Stomach smooth muscle (tissue), 2 donors: ENCODE data around the gene LRRC70.
"Not testable (repeated sequence)": the region's sequence is repeated elsewhere in the genome, so short reads cannot be mapped to it uniquely, and the experiment has no call there.

Experiments used
- H3K27ac ChIP-seq: one replicate; pipeline ENCODE4 v1.7.0; 2013; ENCODE audit warnings: mild to moderate bottlenecking, low read length, inconsistent platforms
- H3K27me3 ChIP-seq, 2 donors: one replicate each; pipeline ENCODE4 v1.7.0; 2013; ENCODE audit warnings: low read length in 2 of 2; ENCODE audit not compliant: insufficient read depth in 2 of 2, control insufficient read depth in 1 of 2
- H3K36me3 ChIP-seq, 2 donors: one replicate each; pipeline ENCODE4 v1.7.0; 2013; ENCODE audit warnings: low read length in 2 of 2; ENCODE audit not compliant: control insufficient read depth in 2 of 2, insufficient read depth in 2 of 2
- H3K4me1 ChIP-seq: one replicate; pipeline ENCODE4 v1.7.0; 2013; ENCODE audit warnings: low read length; ENCODE audit not compliant: control insufficient read depth, insufficient read depth
- H3K4me3 ChIP-seq, 2 donors: one replicate each; pipeline ENCODE4 v1.7.0; 2013; ENCODE audit warnings: low read length in 2 of 2
- H3K9ac ChIP-seq, 2 donors: one replicate each; pipeline ENCODE4 v1.7.0; 2013; ENCODE audit warnings: low read length in 2 of 2, mild to moderate bottlenecking in 1 of 2
- H3K9me3 ChIP-seq, 2 donors: one replicate each; pipeline ENCODE4 v1.7.0; 2013; ENCODE audit warnings: low read length in 2 of 2; ENCODE audit not compliant: control insufficient read depth in 2 of 2
- donor health status: healthy.
- donor health status: Pancreatic carcinoma.

LRRC70 gene

DNA sequence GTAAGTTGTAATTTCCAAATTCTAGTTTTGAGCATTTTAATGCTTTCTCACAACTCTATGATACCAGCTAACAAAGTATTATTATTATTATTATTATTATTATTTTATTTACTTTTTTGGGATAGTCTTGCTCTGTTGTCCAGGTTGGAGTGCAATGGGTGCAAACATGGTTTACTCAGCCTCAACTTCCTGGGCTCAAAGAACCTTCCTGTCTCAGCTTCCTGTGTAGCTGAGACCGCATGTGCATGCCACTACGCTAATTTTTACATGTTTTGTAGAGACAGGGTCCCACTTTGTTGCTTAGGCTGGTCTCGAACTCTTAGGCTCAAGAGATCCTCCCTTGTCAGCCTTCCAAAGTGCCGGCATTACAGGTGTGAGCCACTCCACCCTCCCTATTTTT is 27.0 kb downstream of the LRRC70 start:
- Histone ChIP-seq H3K27me3 (no peaks in the 10 kb centered on the region), H3K4me1 (no peaks in the 10 kb centered on the region)

GRCh38 chr5:62606878-62607277 is 28.3 kb downstream of the LRRC70 start:
- Histone ChIP-seq H3K9ac (no peak overlapping the region), H3K4me3 (no peak overlapping the region), H3K4me1 (no peaks in the 10 kb centered on the region), H3K36me3 (peaks cover 0 to 8% of the 10 kb centered on the region in 2 donors), H3K27me3 (no peaks in the 10 kb centered on the region), H3K27ac (no peak overlapping the region), H3K9me3 (no peaks in the 10 kb centered on the region)

More for the DNA sequence above, 27.0 kb downstream of the LRRC70 start:
- H3K27ac ChIP-seq: no peak overlapping the region
- no peaks in the 10 kb centered on the region for H3K9me3 ChIP-seq
- no peak overlapping the region for H3K4me3 ChIP-seq
- no peak overlapping the region for H3K9ac ChIP-seq
- H3K36me3 ChIP-seq: peaks cover 0 to 8% of the 10 kb centered on the region in 2 donors

DNA sequence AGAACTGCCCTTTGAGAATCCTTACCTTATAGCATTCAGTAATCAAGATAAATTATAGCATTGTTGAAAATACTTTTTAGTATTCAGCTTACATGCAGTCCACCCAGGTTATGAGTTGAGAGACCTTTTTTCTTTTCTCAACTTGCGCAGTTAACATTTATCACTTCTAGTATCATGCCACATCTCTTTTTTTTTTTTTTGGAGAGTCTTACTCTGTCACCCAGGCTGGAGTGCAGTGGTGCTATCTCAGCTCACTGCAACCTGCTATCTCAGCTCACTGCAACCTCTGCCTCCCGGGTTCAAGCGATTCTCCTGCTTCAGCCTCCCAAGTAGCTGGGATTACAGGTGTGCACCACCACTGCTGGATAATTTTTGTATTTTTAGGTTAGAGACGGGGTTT is 29.0 kb downstream of the LRRC70 start:
- Histone ChIP-seq H3K4me1 (no peaks in the 10 kb centered on the region), H3K9ac (no peak overlapping the region), H3K27me3 (no peaks in the 10 kb centered on the region), H3K27ac (no peak overlapping the region), H3K9me3 (no peaks in the 10 kb centered on the region), H3K4me3 (no peak overlapping the region), H3K36me3 (peaks cover 0 to 8% of the 10 kb centered on the region in 2 donors)

- Histone ChIP-seq H3K36me3 (peaks cover 0 to 4% of the 10 kb centered on the region in 2 donors), H3K9ac (no peak overlapping the region), H3K4me3 (no peak overlapping the region), H3K9me3 (no peaks in the 10 kb centered on the region), H3K27me3 (no peaks in the 10 kb centered on the region), H3K27ac (no peak overlapping the region), H3K4me1 (no peaks in the 10 kb centered on the region)
Observed at GRCh38 chr5:62608529-62609511, 30.2 kb downstream of the LRRC70 start.

- peaks cover 0 to 4% of the 10 kb centered on the region in 2 donors for H3K36me3 ChIP-seq
- no peaks in the 10 kb centered on the region for H3K27me3 ChIP-seq
- H3K4me1 ChIP-seq: no peaks in the 10 kb centered on the region
- peaks cover 0 to 3% of the 10 kb centered on the region in 2 donors for H3K9me3 ChIP-seq
- H3K4me3 ChIP-seq: no peak overlapping the region
- no peak overlapping the region for H3K27ac ChIP-seq
- H3K9ac ChIP-seq: no peak overlapping the region
Observed at GRCh38 chr5:62614355-62614754, 35.7 kb downstream of the LRRC70 start.

DNA sequence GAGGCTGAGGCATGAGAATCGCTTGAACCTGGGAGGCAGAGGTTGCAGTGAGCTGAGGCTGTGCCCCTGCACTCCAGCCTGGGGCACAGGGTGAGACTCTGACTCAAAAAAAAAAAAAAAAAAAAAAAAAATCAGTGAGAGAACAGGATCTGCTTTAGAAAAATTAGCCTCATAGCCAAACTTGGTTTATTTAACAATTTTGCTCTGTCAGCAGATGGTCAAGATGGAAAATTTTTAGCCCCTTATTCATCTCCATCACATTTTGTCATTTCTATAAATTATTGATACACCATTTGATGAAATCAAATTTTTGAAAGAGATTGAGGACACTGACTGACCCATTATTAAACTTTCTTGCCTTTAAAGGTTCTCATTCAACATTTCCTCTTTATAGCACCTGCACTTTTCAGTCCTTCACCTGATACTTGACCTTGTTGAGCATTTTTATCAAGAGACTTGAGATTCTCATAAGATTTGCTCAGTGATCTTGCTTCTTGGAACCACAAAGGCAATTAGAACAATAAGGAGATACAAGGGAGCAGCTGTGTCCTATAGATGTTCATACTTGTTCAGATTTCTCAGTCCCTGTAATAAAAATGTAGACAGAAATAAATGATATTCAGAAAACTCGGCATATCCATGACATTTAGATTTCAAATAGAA is 38.1 kb downstream of the LRRC70 start:
- no peaks in the 10 kb centered on the region for H3K4me1 ChIP-seq
- no peak overlapping the region for H3K4me3 ChIP-seq
- no peaks in the 10 kb centered on the region for H3K27me3 ChIP-seq
- peaks cover 0 to 3% of the 10 kb centered on the region in 2 donors for H3K9me3 ChIP-seq
- H3K9ac ChIP-seq: no peak overlapping the region
- H3K36me3 ChIP-seq: peaks cover 0 to 4% of the 10 kb centered on the region in 2 donors
- no peak overlapping the region for H3K27ac ChIP-seq

DNA sequence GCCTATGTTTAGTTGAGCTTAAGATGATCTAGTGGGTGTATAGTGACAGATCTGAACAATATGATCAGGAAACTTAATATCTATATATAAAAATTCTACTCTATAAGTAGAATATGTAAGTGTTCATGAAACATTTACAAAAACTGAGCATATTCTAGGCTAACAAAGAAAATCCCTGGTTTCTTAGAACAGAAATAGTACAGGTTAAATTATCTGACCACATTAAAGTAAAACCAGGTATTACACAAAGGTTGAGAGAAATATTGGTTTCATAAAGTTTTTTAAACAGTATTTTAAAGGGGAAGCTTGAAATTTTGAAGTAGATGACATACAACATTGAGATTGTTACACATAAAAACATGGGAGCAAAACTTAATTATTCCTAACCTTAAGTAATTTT is 39.3 kb downstream of the LRRC70 start:
- no peak overlapping the region for H3K27ac ChIP-seq
- peaks cover 0 to 3% of the 10 kb centered on the region in 2 donors for H3K9me3 ChIP-seq
- H3K9ac ChIP-seq: no peak overlapping the region
- H3K36me3 ChIP-seq: peaks cover 0 to 4% of the 10 kb centered on the region in 2 donors
- no peaks in the 10 kb centered on the region for H3K27me3 ChIP-seq
- no peak overlapping the region for H3K4me3 ChIP-seq
- H3K4me1 ChIP-seq: no peaks in the 10 kb centered on the region

DNA sequence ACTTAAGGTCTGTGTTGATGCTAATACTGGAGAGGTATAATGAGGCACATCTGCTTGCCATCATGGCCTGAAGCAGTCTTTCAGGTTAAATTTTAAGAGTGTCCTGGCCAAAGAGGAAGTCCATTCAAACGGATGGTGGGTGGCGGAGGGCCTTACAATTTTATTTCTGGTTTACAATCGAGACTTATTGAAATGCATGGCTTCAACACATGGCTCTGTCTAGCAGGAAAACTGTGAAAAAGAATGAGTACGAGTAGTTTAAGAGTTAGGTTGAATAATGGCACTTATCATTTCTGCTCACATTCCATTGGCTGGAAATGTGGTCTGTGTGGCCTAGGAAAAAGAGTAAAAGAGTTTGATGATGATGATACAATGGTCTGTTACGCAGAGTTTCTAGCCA is 42.1 kb downstream of the LRRC70 start:
- no peaks in the 10 kb centered on the region for H3K27me3 ChIP-seq
- no peaks in the 10 kb centered on the region for H3K4me1 ChIP-seq
- no peak overlapping the region for H3K4me3 ChIP-seq
- no peak overlapping the region for H3K27ac ChIP-seq
- no peaks in the 10 kb centered on the region for H3K36me3 ChIP-seq
- no peaks in the 10 kb centered on the region for H3K9me3 ChIP-seq
- H3K9ac ChIP-seq: no peak overlapping the region

DNA sequence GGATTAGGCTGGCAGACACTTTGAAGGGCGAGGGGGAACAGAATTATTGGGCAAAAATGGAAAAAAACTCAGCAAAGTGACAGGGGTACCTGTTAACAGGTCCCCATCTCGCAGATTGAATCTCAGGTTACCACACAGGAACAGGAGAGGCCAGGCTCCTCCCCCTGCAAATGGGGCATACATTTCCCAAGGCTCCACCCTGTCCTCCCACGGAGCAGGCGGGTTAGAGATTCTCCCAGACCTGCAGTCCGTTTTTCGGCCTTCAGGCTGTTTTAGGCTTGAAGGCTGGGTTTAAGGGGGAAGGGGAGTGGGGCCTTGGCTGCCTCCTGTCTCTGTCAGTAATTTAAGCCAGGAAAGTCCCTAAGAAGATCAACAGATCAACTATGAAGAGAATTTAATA is 42.7 kb downstream of the LRRC70 start:
- Histone ChIP-seq H3K9me3 (no peaks in the 10 kb centered on the region), H3K4me3 (no peak overlapping the region), H3K27ac (no peak overlapping the region), H3K9ac (no peak overlapping the region), H3K36me3 (no peaks in the 10 kb centered on the region), H3K27me3 (no peaks in the 10 kb centered on the region), H3K4me1 (no peaks in the 10 kb centered on the region)

- H3K9ac ChIP-seq: no peak overlapping the region
- no peaks in the 10 kb centered on the region for H3K27me3 ChIP-seq
- no peaks in the 10 kb centered on the region for H3K9me3 ChIP-seq
- peaks cover 0 to 7% of the 10 kb centered on the region in 2 donors for H3K36me3 ChIP-seq
- H3K4me3 ChIP-seq: no peak overlapping the region
- H3K27ac ChIP-seq: no peak overlapping the region
- H3K4me1 ChIP-seq: no peaks in the 10 kb centered on the region
Observed at GRCh38 chr5:62623271-62623670, 44.7 kb downstream of the LRRC70 start.

DNA sequence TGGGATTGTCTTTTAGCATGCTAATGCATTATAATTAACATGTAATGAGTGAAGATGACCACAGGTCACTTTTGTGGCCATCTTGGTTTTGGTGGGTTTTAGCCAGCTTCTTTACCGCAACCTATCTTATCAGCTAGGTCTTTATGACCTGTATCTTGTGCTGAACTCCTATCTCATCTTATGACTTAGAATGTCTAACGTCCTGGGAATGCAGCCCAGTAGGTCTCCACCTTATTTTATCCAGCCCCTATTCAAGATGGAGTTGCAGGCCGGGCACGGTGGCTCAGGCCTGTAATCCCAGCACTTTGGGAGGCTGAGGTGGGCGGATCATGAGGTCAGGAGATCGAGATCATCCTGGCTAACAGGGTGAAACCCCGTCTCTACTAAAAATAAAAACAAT is 45.8 kb downstream of the LRRC70 start:
- not testable (repeated sequence) for H3K4me3 ChIP-seq, H3K27ac ChIP-seq, H3K9me3 ChIP-seq, H3K36me3 ChIP-seq, H3K4me1 ChIP-seq, H3K9ac ChIP-seq, H3K27me3 ChIP-seq
